Measurements from ENCODE around the gene MOCOS. TPM values are rescaled to one million over a fixed set of nuclear protein-coding genes. Genes with fewer than 3 reads are reported as not detected.

MOCOS gene
- total RNA-seq, 1 donor from 2014 or later, result 0.42 TPM

DNA sequence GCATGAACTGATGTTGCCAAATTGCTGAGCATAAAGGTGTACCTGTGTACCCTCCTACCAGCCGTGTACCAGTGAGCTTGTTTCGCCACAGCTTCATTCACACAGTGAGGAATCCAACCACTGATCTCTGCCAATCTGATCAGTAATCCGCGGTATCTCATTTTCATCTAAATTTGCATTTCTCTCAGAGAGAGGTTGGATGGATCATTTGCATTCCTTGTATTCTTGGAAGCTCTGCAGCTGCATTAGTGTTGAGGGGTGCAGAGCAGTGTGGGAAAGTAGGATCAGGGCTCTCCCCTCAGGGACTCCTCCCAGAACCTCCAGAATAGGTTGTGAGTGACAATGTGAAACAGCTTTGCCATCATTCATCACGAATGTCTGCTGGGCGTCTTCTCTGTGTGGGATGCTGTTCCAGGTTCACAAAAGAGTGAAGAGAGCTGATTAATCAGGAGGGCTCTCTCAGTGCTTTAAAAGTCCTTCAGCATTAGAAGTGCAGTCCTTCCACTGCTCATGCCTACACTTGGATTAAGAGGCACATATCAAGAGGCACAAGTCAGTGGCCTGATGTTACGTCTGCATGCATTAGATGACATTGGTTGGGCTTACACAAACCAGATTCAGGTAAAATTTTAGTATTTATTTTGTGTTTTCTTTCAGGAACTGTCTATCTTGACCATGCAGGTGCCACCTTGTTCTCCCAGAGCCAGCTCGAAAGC, 7.5 kb downstream of the MOCOS start:
- Mint-ChIP-seq H3K4me1 (no peaks in the 10 kb centered on the region), H3K9me3 (no peaks in the 10 kb centered on the region), H3K36me3 (ENCODE audit: low read depth) (no peaks in the 10 kb centered on the region), H3K27me3 (peaks cover 14% of the 10 kb centered on the region), H3K27ac (no peak overlapping the region), H3K4me3 (no peak overlapping the region)
- POLR2A ChIA-PET, result interaction anchor here (0.6 kb wide), 1 partner anchor 26 kb away, joined by 3 read pairs; no protein-coding TSS in a partner anchor
- DNase-seq, result no peak
- TF ChIP-seq, protein P1, sequence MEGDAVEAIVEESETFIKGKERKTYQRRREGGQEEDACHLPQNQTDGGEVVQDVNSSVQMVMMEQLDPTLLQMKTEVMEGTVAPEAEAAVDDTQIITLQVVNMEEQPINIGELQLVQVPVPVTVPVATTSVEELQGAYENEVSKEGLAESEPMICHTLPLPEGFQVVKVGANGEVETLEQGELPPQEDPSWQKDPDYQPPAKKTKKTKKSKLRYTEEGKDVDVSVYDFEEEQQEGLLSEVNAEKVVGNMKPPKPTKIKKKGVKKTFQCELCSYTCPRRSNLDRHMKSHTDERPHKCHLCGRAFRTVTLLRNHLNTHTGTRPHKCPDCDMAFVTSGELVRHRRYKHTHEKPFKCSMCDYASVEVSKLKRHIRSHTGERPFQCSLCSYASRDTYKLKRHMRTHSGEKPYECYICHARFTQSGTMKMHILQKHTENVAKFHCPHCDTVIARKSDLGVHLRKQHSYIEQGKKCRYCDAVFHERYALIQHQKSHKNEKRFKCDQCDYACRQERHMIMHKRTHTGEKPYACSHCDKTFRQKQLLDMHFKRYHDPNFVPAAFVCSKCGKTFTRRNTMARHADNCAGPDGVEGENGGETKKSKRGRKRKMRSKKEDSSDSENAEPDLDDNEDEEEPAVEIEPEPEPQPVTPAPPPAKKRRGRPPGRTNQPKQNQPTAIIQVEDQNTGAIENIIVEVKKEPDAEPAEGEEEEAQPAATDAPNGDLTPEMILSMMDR (IDR thresholded peaks at IDR 0.05), result no peak
- intact Hi-C loops (cut with micrococcal nuclease), result no loop called here
- ATAC-seq (ENCODE audit: low read depth), result no peak
- CTCF ChIA-PET, result no interaction called here

DNA sequence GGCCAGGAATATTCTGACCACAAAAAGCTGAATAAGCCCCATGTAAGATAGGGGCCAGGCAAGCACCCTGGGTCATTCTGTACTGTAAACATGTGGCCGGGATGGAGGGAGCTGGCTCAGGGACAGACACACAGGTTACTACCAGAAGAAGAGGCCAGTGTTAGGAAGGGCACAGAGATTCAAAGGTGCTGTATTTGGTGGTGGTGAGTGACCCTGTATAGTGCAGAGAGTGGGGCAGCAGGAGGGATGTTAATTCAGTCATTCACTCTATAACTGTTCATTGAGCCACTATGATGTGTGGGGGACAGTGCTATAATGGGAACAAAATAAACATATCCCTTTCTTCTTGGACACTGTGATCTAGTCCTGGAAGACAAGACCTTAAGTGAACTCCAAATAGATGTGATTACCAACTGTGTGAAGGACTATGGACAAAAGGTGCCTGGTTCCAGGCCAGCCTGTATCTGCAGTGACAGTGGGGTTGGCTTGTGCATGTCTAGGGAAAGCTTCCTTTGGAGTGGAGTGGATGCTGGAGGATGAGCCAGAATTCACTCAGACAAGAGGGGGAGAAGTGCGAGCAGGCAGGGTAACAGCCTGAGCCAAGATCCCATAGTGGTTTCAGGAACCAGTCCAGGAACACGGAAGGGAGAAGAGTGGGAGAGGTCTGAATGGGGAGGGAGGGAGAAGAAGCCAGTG, 8.3 kb downstream of the MOCOS start:
- DNase-seq (no peak), ATAC-seq (ENCODE audit: low read depth) (no peak)
- TF ChIP-seq, protein P1 (IDR thresholded peaks at IDR 0.05), result no peak
- H3K36me3 Mint-ChIP-seq (ENCODE audit: low read depth), result no peaks in the 10 kb centered on the region
- no peaks in the 10 kb centered on the region for H3K9me3 Mint-ChIP-seq
- no peaks in the 10 kb centered on the region for H3K4me1 Mint-ChIP-seq
- POLR2A ChIA-PET, result no interaction called here
- CTCF ChIA-PET, result no interaction called here
- H3K27me3 Mint-ChIP-seq, result peaks cover 8% of the 10 kb centered on the region
- intact Hi-C loops (cut with micrococcal nuclease), result no loop called here
- no peak overlapping the region for H3K4me3 Mint-ChIP-seq
- no peak overlapping the region for H3K27ac Mint-ChIP-seq

DNA sequence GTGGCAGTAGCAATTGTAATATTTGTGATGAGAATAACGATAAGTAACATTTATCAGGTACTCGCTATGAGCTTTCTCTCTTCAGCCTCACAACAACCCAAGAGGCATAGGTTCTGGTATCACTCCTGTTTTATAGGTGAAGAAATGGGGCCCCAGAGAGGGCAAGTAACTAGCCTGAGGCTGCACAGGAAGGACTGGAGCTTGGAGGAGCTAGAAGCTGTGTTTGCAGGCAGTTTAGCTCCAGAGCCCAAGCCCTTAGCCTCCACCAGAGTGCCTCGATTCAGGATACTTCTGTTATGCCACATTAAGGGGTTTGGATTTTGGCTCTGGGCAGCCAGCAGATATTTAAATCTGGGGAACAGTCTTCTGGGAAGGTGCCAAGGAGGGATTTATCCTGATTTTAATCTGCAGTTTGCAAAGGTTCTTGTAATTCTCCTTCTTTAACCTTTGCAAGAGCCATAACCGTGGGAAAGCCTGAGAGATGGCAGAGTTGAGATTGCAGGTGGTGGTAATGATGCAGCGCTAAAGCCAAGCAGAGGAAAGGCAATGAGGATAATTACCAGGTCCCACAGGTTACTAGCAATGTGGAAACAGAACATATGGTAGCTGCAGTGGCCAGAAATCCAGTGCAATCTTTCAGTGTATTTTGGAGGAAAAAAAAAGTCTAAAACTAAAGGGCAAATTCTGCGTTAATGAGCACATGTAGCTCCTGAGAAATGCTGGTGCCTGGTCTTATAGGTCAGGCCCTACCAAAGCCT, 9.1 kb downstream of the MOCOS start:
- no peak overlapping the region for H3K27ac Mint-ChIP-seq
- TF ChIP-seq, protein P1 (IDR thresholded peaks at IDR 0.05), result no peak
- POLR2A ChIA-PET, result no interaction called here
- peaks cover 5% of the 10 kb centered on the region for H3K27me3 Mint-ChIP-seq
- CTCF ChIA-PET, result no interaction called here
- ATAC-seq (ENCODE audit: low read depth) (no peak), DNase-seq (no peak)
- no peaks in the 10 kb centered on the region for H3K36me3 Mint-ChIP-seq (ENCODE audit: low read depth)
- H3K9me3 Mint-ChIP-seq, result no peaks in the 10 kb centered on the region
- intact Hi-C loops (cut with micrococcal nuclease), result no loop called here
- no peak overlapping the region for H3K4me3 Mint-ChIP-seq
- H3K4me1 Mint-ChIP-seq, result no peaks in the 10 kb centered on the region

DNA sequence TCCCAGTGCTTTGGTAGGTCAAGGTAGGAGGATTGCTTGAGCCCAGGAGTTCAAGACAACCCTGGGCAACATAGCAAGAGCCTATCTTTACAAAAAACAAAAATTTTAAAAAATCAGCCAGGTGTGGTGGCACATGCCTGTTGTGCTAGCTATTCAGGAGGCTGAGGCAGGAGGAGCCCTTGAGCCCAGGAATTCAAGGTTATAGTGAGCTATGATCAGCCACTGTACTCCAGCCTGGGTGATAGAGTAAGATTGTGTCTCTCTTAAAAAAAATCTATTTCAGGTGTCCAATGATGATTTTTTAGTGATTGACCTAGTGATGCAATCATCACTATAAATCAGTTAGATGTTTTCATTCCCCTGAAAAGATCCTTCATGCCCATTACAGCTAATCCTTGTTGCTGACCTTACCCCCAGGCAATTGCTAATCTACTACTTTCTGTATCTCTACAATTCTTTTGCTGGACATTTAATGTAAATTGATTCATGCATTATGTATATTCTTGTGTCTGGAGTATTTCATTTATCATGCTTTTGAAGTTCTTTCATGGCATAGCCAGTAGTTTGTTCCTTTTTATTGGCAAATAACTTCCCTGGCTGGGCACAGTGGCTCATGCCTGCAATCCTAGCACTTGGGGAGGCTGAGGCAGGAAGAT, 10.3 kb downstream of the MOCOS start:
- intact Hi-C loops (cut with micrococcal nuclease), result no loop called here
- H3K4me1 Mint-ChIP-seq, result no peaks in the 10 kb centered on the region
- H3K9me3 Mint-ChIP-seq, result no peaks in the 10 kb centered on the region
- ATAC-seq (ENCODE audit: low read depth), result no peak
- no peak for DNase-seq
- TF ChIP-seq, protein P1 (IDR thresholded peaks at IDR 0.05), result no peak
- peaks cover 1% of the 10 kb centered on the region for H3K27me3 Mint-ChIP-seq
- CTCF ChIA-PET, result no interaction called here
- H3K4me3 Mint-ChIP-seq, result no peak overlapping the region
- no peak overlapping the region for H3K27ac Mint-ChIP-seq
- no peaks in the 10 kb centered on the region for H3K36me3 Mint-ChIP-seq (ENCODE audit: low read depth)
- POLR2A ChIA-PET, result no interaction called here

Measured in activated B cell treated with CpG ODN at 0.5 μM for 24 hours (primary cell).